Measurements from ENCODE around the gene ZBTB20.

ZBTB20 gene

DNA sequence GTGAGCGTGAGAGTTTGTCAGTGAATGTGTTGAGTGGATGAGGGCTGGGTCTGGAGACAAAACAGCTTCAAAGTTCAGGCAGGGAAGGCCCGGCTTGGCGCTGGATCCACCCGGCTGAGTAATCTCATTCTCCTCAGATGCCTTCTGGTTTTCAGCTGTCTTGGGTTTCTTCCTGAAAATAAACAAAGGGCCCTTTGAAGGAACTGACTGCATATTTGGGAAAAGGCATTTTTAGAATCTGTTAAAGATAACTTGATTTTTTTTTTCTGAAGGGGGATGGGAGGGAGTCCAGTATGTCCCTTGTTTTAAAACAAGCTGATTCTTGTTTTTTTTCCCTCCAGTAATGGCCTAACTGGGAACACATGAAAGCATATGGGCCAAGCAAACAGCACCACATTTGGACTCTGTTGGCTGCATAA lies 766.8 kb downstream of the ZBTB20 start:
- TF ChIP-seq ESRRG (CRISPR knock-in tag; IDR thresholded peaks at IDR 0.05) = no peak
- 0 out of 2 replicates have a peak, but pooled peaks have one; percentile 19 for TF ChIP-seq ZFP3 (CRISPR knock-in tag; IDR thresholded peaks at IDR 0.05)
- TF ChIP-seq ISL1 (CRISPR knock-in tag; IDR thresholded peaks at IDR 0.05) = peak; percentile 38; the same call in 1 of the 2 replicates
- TF ChIP-seq GLIS3 (CRISPR knock-in tag; IDR thresholded peaks at IDR 0.05) = no peak
- no peak for TF ChIP-seq RARB (CRISPR knock-in tag; IDR thresholded peaks at IDR 0.05)
- TF ChIP-seq, protein P1, sequence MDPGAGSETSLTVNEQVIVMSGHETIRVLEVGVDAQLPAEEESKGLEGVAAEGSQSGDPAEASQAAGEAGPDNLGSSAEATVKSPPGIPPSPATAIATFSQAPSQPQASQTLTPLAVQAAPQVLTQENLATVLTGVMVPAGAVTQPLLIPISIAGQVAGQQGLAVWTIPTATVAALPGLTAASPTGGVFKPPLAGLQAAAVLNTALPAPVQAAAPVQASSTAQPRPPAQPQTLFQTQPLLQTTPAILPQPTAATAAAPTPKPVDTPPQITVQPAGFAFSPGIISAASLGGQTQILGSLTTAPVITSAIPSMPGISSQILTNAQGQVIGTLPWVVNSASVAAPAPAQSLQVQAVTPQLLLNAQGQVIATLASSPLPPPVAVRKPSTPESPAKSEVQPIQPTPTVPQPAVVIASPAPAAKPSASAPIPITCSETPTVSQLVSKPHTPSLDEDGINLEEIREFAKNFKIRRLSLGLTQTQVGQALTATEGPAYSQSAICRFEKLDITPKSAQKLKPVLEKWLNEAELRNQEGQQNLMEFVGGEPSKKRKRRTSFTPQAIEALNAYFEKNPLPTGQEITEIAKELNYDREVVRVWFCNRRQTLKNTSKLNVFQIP (CRISPR knock-in tag; IDR thresholded peaks at IDR 0.05; ENCODE audit: borderline replicate concordance, low read depth) = no peak
- no peak for TF ChIP-seq ZNF565 (CRISPR knock-in tag; conservative IDR thresholded peaks at IDR 0.05; ENCODE audit: low read depth)
- no peak for TF ChIP-seq ZNF8 (CRISPR knock-in tag; IDR thresholded peaks at IDR 0.05)
- TF ChIP-seq, protein P2, sequence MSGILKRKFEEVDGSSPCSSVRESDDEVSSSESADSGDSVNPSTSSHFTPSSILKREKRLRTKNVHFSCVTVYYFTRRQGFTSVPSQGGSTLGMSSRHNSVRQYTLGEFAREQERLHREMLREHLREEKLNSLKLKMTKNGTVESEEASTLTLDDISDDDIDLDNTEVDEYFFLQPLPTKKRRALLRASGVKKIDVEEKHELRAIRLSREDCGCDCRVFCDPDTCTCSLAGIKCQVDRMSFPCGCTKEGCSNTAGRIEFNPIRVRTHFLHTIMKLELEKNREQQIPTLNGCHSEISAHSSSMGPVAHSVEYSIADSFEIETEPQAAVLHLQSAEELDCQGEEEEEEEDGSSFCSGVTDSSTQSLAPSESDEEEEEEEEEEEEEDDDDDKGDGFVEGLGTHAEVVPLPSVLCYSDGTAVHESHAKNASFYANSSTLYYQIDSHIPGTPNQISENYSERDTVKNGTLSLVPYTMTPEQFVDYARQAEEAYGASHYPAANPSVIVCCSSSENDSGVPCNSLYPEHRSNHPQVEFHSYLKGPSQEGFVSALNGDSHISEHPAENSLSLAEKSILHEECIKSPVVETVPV (CRISPR knock-in tag; IDR thresholded peaks at IDR 0.05) = no peak
- TF ChIP-seq TSHZ2 (CRISPR knock-in tag; IDR thresholded peaks at IDR 0.05) = no peak
- ATAC-seq = peak; percentile 58

DNA sequence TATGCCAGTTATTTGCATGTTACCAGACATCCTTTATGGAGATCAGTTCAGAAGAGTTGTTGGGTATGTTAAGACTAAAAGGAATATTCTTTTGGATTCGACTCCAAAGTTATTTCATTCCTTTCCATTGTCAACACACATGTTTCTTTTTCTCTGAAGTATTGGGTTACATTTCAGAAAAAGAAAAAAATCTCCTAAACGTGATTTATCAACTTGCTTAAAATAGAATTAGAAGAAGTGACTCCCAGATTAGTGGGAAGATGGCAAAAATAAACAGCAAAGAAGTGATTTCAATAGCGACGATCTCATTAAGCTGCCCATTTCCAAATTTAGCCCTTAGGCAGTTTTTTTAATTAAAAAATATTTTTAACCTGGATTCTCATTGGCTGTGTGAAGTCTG lies 767.8 kb downstream of the ZBTB20 start:
- TF ChIP-seq ARNTL (CRISPR knock-in tag; IDR thresholded peaks at IDR 0.05; ENCODE audit: borderline replicate concordance, low read depth) (no peak), GLIS3 (CRISPR knock-in tag; IDR thresholded peaks at IDR 0.05) (no peak), ZFP30 (CRISPR knock-in tag; IDR thresholded peaks at IDR 0.05) (no peak), ISL1 (CRISPR knock-in tag; IDR thresholded peaks at IDR 0.05) (no peak), ZNF565 (CRISPR knock-in tag; conservative IDR thresholded peaks at IDR 0.05; ENCODE audit: low read depth) (no peak), ZNF8 (CRISPR knock-in tag; IDR thresholded peaks at IDR 0.05) (no peak), ZFP3 (CRISPR knock-in tag; IDR thresholded peaks at IDR 0.05) (no peak), TCF4 (CRISPR knock-in tag; IDR thresholded peaks at IDR 0.05; ENCODE audit: borderline replicate concordance) (no peak), ZNF70 (CRISPR knock-in tag; IDR thresholded peaks at IDR 0.05) (no peak), CSDC2 (CRISPR knock-in tag; IDR thresholded peaks at IDR 0.05) (no peak), OSR1 (CRISPR knock-in tag; IDR thresholded peaks at IDR 0.05) (no peak), ZC3H10 (CRISPR knock-in tag; IDR thresholded peaks at IDR 0.05) (no peak), ESRRG (CRISPR knock-in tag; IDR thresholded peaks at IDR 0.05) (no peak), SNAI2 (CRISPR knock-in tag; IDR thresholded peaks at IDR 0.05) (no peak)
- TF ChIP-seq, protein P3, sequence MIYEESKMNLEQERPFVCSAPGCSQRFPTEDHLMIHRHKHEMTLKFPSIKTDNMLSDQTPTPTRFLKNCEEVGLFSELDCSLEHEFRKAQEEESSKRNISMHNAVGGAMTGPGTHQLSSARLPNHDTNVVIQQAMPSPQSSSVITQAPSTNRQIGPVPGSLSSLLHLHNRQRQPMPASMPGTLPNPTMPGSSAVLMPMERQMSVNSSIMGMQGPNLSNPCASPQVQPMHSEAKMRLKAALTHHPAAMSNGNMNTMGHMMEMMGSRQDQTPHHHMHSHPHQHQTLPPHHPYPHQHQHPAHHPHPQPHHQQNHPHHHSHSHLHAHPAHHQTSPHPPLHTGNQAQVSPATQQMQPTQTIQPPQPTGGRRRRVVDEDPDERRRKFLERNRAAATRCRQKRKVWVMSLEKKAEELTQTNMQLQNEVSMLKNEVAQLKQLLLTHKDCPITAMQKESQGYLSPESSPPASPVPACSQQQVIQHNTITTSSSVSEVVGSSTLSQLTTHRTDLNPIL (CRISPR knock-in tag; IDR thresholded peaks at IDR 0.05; ENCODE audit: low read depth) = no peak
- ATAC-seq = no peak

DNA sequence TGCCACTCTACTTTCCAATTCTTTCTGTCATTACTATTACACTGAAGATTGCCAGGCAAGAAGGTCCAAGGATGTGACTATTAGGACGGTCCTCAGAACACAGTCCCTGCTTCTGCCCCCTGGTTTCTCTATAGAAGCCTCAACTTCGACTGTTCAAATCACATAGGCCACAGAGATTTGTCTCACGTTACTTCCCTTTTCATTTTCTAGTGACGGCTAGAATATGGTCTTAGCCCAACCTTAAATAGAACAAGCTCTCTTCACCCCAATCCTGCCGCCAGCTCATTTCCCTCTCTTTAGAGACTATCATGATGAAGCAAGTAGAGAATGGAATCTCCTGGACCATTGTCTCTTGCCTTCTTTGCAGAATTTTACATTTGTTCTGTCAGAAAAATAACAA lies 768.3 kb downstream of the ZBTB20 start:
- no peak for ATAC-seq
- TF ChIP-seq BACH2 (CRISPR knock-in tag; IDR thresholded peaks at IDR 0.05; ENCODE audit: borderline replicate concordance) (no peak), ZFP30 (CRISPR knock-in tag; IDR thresholded peaks at IDR 0.05) (no peak)

DNA sequence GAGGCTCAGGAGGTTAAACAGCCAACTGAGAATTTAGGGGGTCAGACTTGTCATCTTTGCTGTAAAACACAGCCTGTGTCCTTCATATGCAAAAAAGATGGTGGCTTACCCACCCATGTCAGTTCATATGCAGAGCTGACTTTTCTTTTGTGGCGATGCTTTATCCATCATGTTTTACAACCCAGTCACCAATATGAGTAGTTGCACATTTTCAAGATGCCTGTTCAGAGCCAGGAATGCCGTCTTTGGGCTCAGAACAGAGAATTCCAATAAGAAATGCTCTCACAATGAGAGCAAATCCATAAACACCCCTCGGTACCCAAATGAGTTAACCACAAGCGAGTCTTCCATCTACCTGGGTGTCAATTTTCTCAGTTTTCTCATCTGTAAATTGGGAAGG lies 769.7 kb downstream of the ZBTB20 start:
- no peak for TF ChIP-seq CSDC2 (CRISPR knock-in tag; IDR thresholded peaks at IDR 0.05)
- TF ChIP-seq BACH2 (CRISPR knock-in tag; IDR thresholded peaks at IDR 0.05; ENCODE audit: borderline replicate concordance) = no peak
- no peak for ATAC-seq

Measured in SK-N-SH treated with all-trans-retinoic acid at 6 μM for 48 hours (cell line).